D721Med (cell line): ENCODE results near the gene SPR.
A peak's percentile ranks its signal among the peaks of the same experiment; 100 is the strongest.

Source experiments
- DNase-seq: peaks from one replicate; pipeline ENCODE4 v3.0.0; 2011; ENCODE audit warnings: low spot score; ENCODE audit not compliant: insufficient read length
- FAIRE-seq: peaks from 2 replicates; lab custom pipeline; 2011; peaks lifted over from hg19 to GRCh38; lab: Jason Lieb, UNC
- CTCF ChIP-seq: IDR thresholded peaks from 2 replicates; pipeline ENCODE4 v1.5.1; 2012; ENCODE audit warnings: mild to moderate bottlenecking, control low read depth; ENCODE audit not compliant: insufficient read depth; ENCODE audit errors: missing control alignments

SPR gene

GRCh38 chr2:72889991-72890390, 2.8 kb downstream of the SPR start:
- no peak for FAIRE-seq
- DNase-seq, result no peak
- TF ChIP-seq CTCF, result no peak

- DNase-seq (no peak), FAIRE-seq (no peak)
- no peak for TF ChIP-seq CTCF
Observed at GRCh38 chr2:72891091-72891818, 4.0 kb downstream of the SPR start.

- peak; percentile 89 for TF ChIP-seq CTCF
- FAIRE-seq, result no peak
- DNase-seq, result peak; percentile 54
Observed at GRCh38 chr2:72892506-72893173, 5.4 kb downstream of the SPR start.

- DNase-seq, result no peak
- FAIRE-seq, result no peak
- peak; percentile 61 for TF ChIP-seq CTCF
Observed at GRCh38 chr2:72893594-72894319, 6.5 kb downstream of the SPR start.

GRCh38 chr2:72894514-72894913, 7.3 kb downstream of the SPR start:
- no peak for TF ChIP-seq CTCF
- FAIRE-seq (no peak), DNase-seq (no peak)

- DNase-seq (no peak), FAIRE-seq (no peak)
- no peak for TF ChIP-seq CTCF
Observed at GRCh38 chr2:72895154-72895553, 7.9 kb downstream of the SPR start.
